Measurements from ENCODE around the gene HPCA. TPM values are rescaled to one million over a fixed set of nuclear protein-coding genes. Genes with fewer than 3 reads are reported as not detected.

The HPCA gene
- total and polyA plus RNA-seq, 2 donors (not counting 3 experiments of a cell fraction or from before 2014, with no cell fraction given) = not detected

GRCh38 chr1:32915766-32916706, 29.7 kb downstream of the HPCA start:
- no peak overlapping the region for H2AFZ ChIP-seq (ENCODE audit: low read depth, low read length)
- no peak overlapping the region for H3K9ac ChIP-seq (replicated peaks; ENCODE audit: extremely low read depth, insufficient read depth, low read length)
- ChIA-PET CTCF (interaction anchor here (0.7 kb wide), 1 partner anchor 17 kb away, joined by 3 read pairs; no protein-coding TSS in a partner anchor), POLR2A (no interaction called here)
- H3K9me1 ChIP-seq (replicated peaks; ENCODE audit: control insufficient read depth, extremely low read depth, insufficient read depth, low read length) = no peaks in the 10 kb centered on the region
- H3K27me3 ChIP-seq (ENCODE audit: control insufficient read depth in 2 of 2, insufficient read depth in 2 of 2, low read length in 2 of 2) = peaks cover 2 to 6% of the 10 kb centered on the region in 2 experiments
- dilution Hi-C loops (cut with MboI; ENCODE audit: extremely low pct_ligation_motif_present, low sequenced_read_pairs) (no loop called here), intact Hi-C loops (cut with micrococcal nuclease) (no loop called here)
- H3K4me2 ChIP-seq (ENCODE audit: insufficient read depth, low read length) = no peak overlapping the region
- H3K9me3 ChIP-seq (replicated peaks; ENCODE audit: control insufficient read depth, insufficient read depth, low read length) = no peaks in the 10 kb centered on the region
- BruUV-seq (replicated peaks) = no TSS peak
- H3K4me1 ChIP-seq (ENCODE audit: control insufficient read depth, extremely low read depth, insufficient read depth, low read length) = no peaks in the 10 kb centered on the region
- no peaks in the 10 kb centered on the region for H4K20me1 ChIP-seq (replicated peaks; ENCODE audit: control insufficient read depth, extremely low read depth, insufficient read depth, low read length)
- no peak overlapping the region for H3K4me3 ChIP-seq (replicated peaks in 1 of 3; ENCODE audit: insufficient read depth in 1 of 3, low read depth in 1 of 3, low read length in 3 of 3)
- FAIRE-seq = no peak
- H3K36me3 ChIP-seq (ENCODE audit: control insufficient read depth in 2 of 2, extremely low read depth in 1 of 2, insufficient read depth in 2 of 2, low read length in 2 of 2) = no peaks in the 10 kb centered on the region
- H3K79me2 ChIP-seq (ENCODE audit: control insufficient read depth, insufficient read depth, low read length) = no peaks in the 10 kb centered on the region
- no peak for DNase-seq (ENCODE audit: low read depth, low spot score)
- no peak overlapping the region for H3K27ac ChIP-seq (ENCODE audit: insufficient read depth, low read depth, low read length)
- TF ChIP-seq JUN (IDR thresholded peaks at IDR 0.05; ENCODE audit: borderline replicate concordance, insufficient read depth, insufficient read length, low read depth) (no peak), POLR2AphosphoS5 (IDR thresholded peaks at IDR 0.05; ENCODE audit: insufficient read depth, low read depth, low read length) (no peak), MYC (IDR thresholded peaks at IDR 0.05; ENCODE audit: low read depth, low read length) (no peak), FOS (IDR thresholded peaks at IDR 0.05; ENCODE audit: borderline replicate concordance, insufficient read depth, low read length) (no peak), CTCF (IDR thresholded peaks at IDR 0.05; ENCODE audit: extremely low read depth in 1 of 2, insufficient read depth in 1 of 2, low read depth in 1 of 2, low read length in 2 of 2) (no peak), GATA2 (IDR thresholded peaks at IDR 0.05; ENCODE audit: insufficient read depth, insufficient read length, low read depth, low read length) (no peak), POLR2A (IDR thresholded peaks at IDR 0.05; ENCODE audit: low read depth, low read length) (no peak), MAX (IDR thresholded peaks at IDR 0.05; ENCODE audit: insufficient read depth, insufficient read length) (no peak), EZH2 (IDR thresholded peaks at IDR 0.05; ENCODE audit: borderline replicate concordance, low read depth, low read length, severe bottlenecking) (no peak)

Measured in endothelial cell of umbilical vein (primary cell).